SK-N-MC (cell line): ENCODE data around the gene DGKE.

ENCODE experiments used
- EZH2 ChIP-seq: fragments of 200-600 bp; sonication (generic); IDR thresholded peaks from one replicate; pipeline ENCODE4 v1.6.1; 2017; ENCODE audit warnings: antibody characterized with exemption
- POLR2AphosphoS5 ChIP-seq: IDR thresholded peaks from 2 replicates; pipeline ENCODE4 v1.6.1; 2012; ENCODE audit warnings: mild to moderate bottlenecking, low read depth, low read length, borderline replicate concordance

GRCh38 chr17:56913867-56914580, 80.1 kb downstream of the DGKE start, which contains the start of gene TRIM25:
- TF ChIP-seq POLR2AphosphoS5 (peak; percentile 98), EZH2 (no peak)
